PC-9 (cell line): ENCODE results near the gene PTPRM.

Experiments
- EZH2 ChIP-seq: fragments of 200-600 bp; sonication (generic); IDR thresholded peaks from 2 replicates; pipeline ENCODE4 v1.8.0; 2017; ENCODE audit warnings: antibody characterized with exemption, low read depth
- TF ChIP-seq, protein P1 (sequence below): fragments of 200-600 bp; sonication (generic); conservative IDR thresholded peaks from 2 replicates; pipeline ENCODE4 v1.6.1; 2017; ENCODE audit warnings: mixed run types, antibody characterized with exemption, mild to moderate bottlenecking, moderate library complexity

DNA sequence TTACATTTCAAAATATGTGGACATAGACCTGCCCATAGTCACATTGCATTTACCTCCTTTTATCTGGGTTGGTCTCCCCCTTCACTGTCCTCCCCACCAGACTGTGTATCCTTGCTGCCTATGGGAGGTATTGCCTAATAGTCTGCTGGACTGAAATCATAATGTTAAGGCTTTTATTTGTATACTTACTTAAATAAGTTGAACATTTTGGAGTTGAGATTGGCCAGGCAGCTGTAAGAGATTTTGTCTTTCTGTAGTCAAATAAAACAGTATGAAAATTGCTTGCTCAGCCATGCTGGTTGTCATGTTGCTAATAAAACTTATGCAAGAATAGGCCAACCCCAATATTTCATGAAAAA is 280.9 kb downstream of the PTPRM start:
- TF ChIP-seq, protein P1, sequence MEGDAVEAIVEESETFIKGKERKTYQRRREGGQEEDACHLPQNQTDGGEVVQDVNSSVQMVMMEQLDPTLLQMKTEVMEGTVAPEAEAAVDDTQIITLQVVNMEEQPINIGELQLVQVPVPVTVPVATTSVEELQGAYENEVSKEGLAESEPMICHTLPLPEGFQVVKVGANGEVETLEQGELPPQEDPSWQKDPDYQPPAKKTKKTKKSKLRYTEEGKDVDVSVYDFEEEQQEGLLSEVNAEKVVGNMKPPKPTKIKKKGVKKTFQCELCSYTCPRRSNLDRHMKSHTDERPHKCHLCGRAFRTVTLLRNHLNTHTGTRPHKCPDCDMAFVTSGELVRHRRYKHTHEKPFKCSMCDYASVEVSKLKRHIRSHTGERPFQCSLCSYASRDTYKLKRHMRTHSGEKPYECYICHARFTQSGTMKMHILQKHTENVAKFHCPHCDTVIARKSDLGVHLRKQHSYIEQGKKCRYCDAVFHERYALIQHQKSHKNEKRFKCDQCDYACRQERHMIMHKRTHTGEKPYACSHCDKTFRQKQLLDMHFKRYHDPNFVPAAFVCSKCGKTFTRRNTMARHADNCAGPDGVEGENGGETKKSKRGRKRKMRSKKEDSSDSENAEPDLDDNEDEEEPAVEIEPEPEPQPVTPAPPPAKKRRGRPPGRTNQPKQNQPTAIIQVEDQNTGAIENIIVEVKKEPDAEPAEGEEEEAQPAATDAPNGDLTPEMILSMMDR, result no peak
- TF ChIP-seq EZH2, result no peak
